ENCODE measurements around the gene OPRPN.

The OPRPN gene

GRCh38 chr4:70397580-70397979 lies at the start of gene OPRPN:
TSS of gene OPRPN (plus strand) at chr4:70397940. CDS start at chr4:70399286, 1,346 bp downstream.
- DNase-seq, result no peak

GRCh38 chr4:70356185-70356584 lies 41.6 kb upstream of the OPRPN start:
- no peak for DNase-seq

- no peak for DNase-seq
Measured at GRCh38 chr4:70359115-70359661, 38.6 kb upstream of the OPRPN start.

GRCh38 chr4:70360460-70360859 lies 37.3 kb upstream of the OPRPN start, which contains the start of gene SMR3A:
TSS of gene SMR3A (plus strand) at chr4:70360760. CDS start at chr4:70362116, 1,356 bp downstream.
- no peak for DNase-seq

- DNase-seq, result no peak
Measured at GRCh38 chr4:70364002-70364401, 33.7 kb upstream of the OPRPN start.

- DNase-seq, result no peak
Measured at GRCh38 chr4:70365479-70365878, 32.3 kb upstream of the OPRPN start.

GRCh38 chr4:70367813-70368212 lies 29.9 kb upstream of the OPRPN start:
- DNase-seq, result no peak

GRCh38 chr4:70371987-70372386 lies 25.8 kb upstream of the OPRPN start:
- DNase-seq, result no peak

GRCh38 chr4:70372760-70373159 lies 25.0 kb upstream of the OPRPN start:
- no peak for DNase-seq

- no peak for DNase-seq
Measured at GRCh38 chr4:70380578-70380977, 17.2 kb upstream of the OPRPN start.

GRCh38 chr4:70382691-70383181 lies 15.0 kb upstream of the OPRPN start, which contains the start of gene SMR3B:
TSS of gene SMR3B (plus strand) at chr4:70383131. CDS start at chr4:70384511, 1,380 bp downstream.
- no peak for DNase-seq

GRCh38 chr4:70392057-70392776 lies 5.5 kb upstream of the OPRPN start:
- no peak for DNase-seq

GRCh38 chr4:70399319-70399718 lies 1.6 kb downstream of the OPRPN start:
- DNase-seq, result no peak

GRCh38 chr4:70402762-70403161 lies 5.0 kb downstream of the OPRPN start:
- no peak for DNase-seq

GRCh38 chr4:70405765-70406164 lies 8.0 kb downstream of the OPRPN start:
- no peak for DNase-seq

- no peak for DNase-seq
Measured at GRCh38 chr4:70425306-70425705, 27.6 kb downstream of the OPRPN start.

GRCh38 chr4:70426789-70427188 lies 29.0 kb downstream of the OPRPN start:
- DNase-seq, result no peak

- no peak for DNase-seq
Measured at GRCh38 chr4:70437197-70437596, 39.5 kb downstream of the OPRPN start.

GRCh38 chr4:70442474-70442873 lies 44.7 kb downstream of the OPRPN start:
- DNase-seq, result no peak

- no peak for DNase-seq
Measured at GRCh38 chr4:70443329-70443728, 45.6 kb downstream of the OPRPN start.

- no peak for DNase-seq
Measured at GRCh38 chr4:70449220-70449619, 51.5 kb downstream of the OPRPN start.

GRCh38 chr4:70452946-70453345 lies 55.2 kb downstream of the OPRPN start:
- no peak for DNase-seq
